HEK293 (cell line): Measurements from ENCODE around the gene PIP5K1B.

Experiments
- CTCF ChIP-seq: fragments of 450-650 bp; formaldehyde crosslinking; IDR thresholded peaks from 2 replicates; pipeline ENCODE4 v1.5.1; 2016; ENCODE audit warnings: missing biosample characterization, missing genetic modification characterization
- KLF9 ChIP-seq: fragments of 450-650 bp; formaldehyde crosslinking; IDR thresholded peaks from 2 replicates; pipeline ENCODE4 v1.5.1; 2016; ENCODE audit warnings: missing biosample characterization, missing genetic modification characterization, low read depth
- PATZ1 ChIP-seq: fragments of 450-650 bp; formaldehyde crosslinking; IDR thresholded peaks from 2 replicates; pipeline ENCODE4 v1.5.1; 2016; ENCODE audit warnings: missing biosample characterization, missing genetic modification characterization
- REST ChIP-seq: fragments of 450-650 bp; formaldehyde crosslinking; IDR thresholded peaks from 2 replicates; pipeline ENCODE4 v1.5.1; 2016; ENCODE audit warnings: missing biosample characterization, missing genetic modification characterization
- YY1 ChIP-seq: fragments of 450-650 bp; formaldehyde crosslinking; IDR thresholded peaks from 2 replicates; pipeline ENCODE4 v1.5.1; 2018; ENCODE audit warnings: missing biosample characterization, missing genetic modification characterization
- ZBTB20 ChIP-seq: fragments of 450-650 bp; formaldehyde crosslinking; IDR thresholded peaks from 2 replicates; pipeline ENCODE4 v1.5.1; 2016; ENCODE audit warnings: missing biosample characterization, missing genetic modification characterization
- ZBTB8A ChIP-seq: fragments of 450-650 bp; formaldehyde crosslinking; IDR thresholded peaks from 2 replicates; pipeline ENCODE4 v1.5.1; 2016; ENCODE audit warnings: missing biosample characterization, missing genetic modification characterization
- ZNF274 ChIP-seq, 2 experiments: fragments of 200-500 bp in 1 of 2; fragments of 450-650 bp in 1 of 2; sonication (Bioruptor generic) in 1 of 2; formaldehyde crosslinking in 1 of 2; IDR thresholded peaks; 2 replicates each; pipeline versions ENCODE4 v1.5.1 to v1.6.1; 2014 to 2016; ENCODE audit warnings: borderline replicate concordance in 1 of 2, inconsistent platforms in 1 of 2, low read length in 1 of 2, missing biosample characterization in 1 of 2, missing genetic modification characterization in 1 of 2
- ZNF501 ChIP-seq: fragments of 450-650 bp; formaldehyde crosslinking; IDR thresholded peaks from 2 replicates; pipeline ENCODE4 v1.5.1; 2016; ENCODE audit warnings: missing biosample characterization, missing genetic modification characterization
- ZNF747 ChIP-seq: fragments of 450-650 bp; formaldehyde crosslinking; IDR thresholded peaks from 2 replicates; pipeline ENCODE4 v1.5.1; 2016; ENCODE audit warnings: missing biosample characterization, missing genetic modification characterization
- ZSCAN4 ChIP-seq: fragments of 450-650 bp; formaldehyde crosslinking; IDR thresholded peaks from 2 replicates; pipeline ENCODE4 v1.5.1; 2017; ENCODE audit warnings: missing biosample characterization, missing genetic modification characterization

GRCh38 chr9:68912561-68912960, 207.5 kb downstream of the PIP5K1B start:
- TF ChIP-seq ZBTB8A (no peak), CTCF (tag by site-specific recombination) (no peak), KLF9 (tag by site-specific recombination) (no peak), ZNF274 (IDR thresholded peaks at IDR 0.05; ENCODE audit: low read length) (no peak), ZNF274 (tag by site-specific recombination; IDR thresholded peaks at IDR 0.05; ENCODE audit: borderline replicate concordance) (no peak), ZNF501 (tag by site-specific recombination) (no peak), ZBTB20 (tag by site-specific recombination) (no peak), ZSCAN4 (tag by site-specific recombination) (no peak), ZNF747 (tag by site-specific recombination) (no peak), PATZ1 (no peak), YY1 (no peak), REST (tag by site-specific recombination) (no peak)
